Non-pigmented ciliary epithelial cell (primary cell): ENCODE results near the gene ACTG2.

Experiments used
- DNase-seq: peaks from one replicate; pipeline ENCODE4 v3.0.0-alpha.2; 2010; ENCODE audit warnings: low read depth

Gene ACTG2

GRCh38 chr2:73969356-73969755 is 76.5 kb downstream of the ACTG2 start:
- DNase-seq, result no peak
